GM13976 (cell line): ENCODE measurements around the gene LCN2.
A peak's percentile ranks its signal among the peaks of the same experiment; 100 is the strongest.

Experiments
- DNase-seq: peaks from one replicate; pipeline ENCODE4 v3.0.0; 2012; ENCODE audit warnings: low spot score
- CTCF ChIP-seq: IDR thresholded peaks from 2 replicates; pipeline ENCODE4 v1.5.1; 2012; ENCODE audit warnings: borderline replicate concordance, mild to moderate bottlenecking; ENCODE audit not compliant: insufficient read depth; ENCODE audit errors: extremely low read depth, missing control alignments, control extremely low read depth
- in situ Hi-C: fragments of 300-500 bp; cut with MboI; formaldehyde crosslinking; loops from one replicate; pipeline ENCODE4 v1.12.0; 2022; ENCODE audit warnings: low sequenced_read_pairs, mixed read lengths, inconsistent platforms; ENCODE audit not compliant: unreplicated experiment

Gene LCN2

GRCh38 chr9:128190516-128191405 lies 41.5 kb downstream of the LCN2 start:
- in situ Hi-C loops: no loop called here
- no peak for DNase-seq
- TF ChIP-seq CTCF: no peak

- TF ChIP-seq CTCF: peak; percentile 89
- in situ Hi-C loops: no loop called here
- DNase-seq: peak; percentile 95
Measured at GRCh38 chr9:128191406-128192046, 42.3 kb downstream of the LCN2 start, which contains the start of gene CIZ1. CIZ1 (minus strand) TSS chr9:128191572; CDS start chr9:128190857, 715 bp downstream.

GRCh38 chr9:128192601-128193371 lies 43.5 kb downstream of the LCN2 start:
- in situ Hi-C loops: no loop called here
- DNase-seq: peak; percentile 64
- TF ChIP-seq CTCF: peak; percentile 63

GRCh38 chr9:128193469-128194096 lies 44.3 kb downstream of the LCN2 start:
- no peak for DNase-seq
- TF ChIP-seq CTCF: no peak
- in situ Hi-C loops: no loop called here

- no peak for DNase-seq
- in situ Hi-C loops: no loop called here
- no peak for TF ChIP-seq CTCF
Measured at GRCh38 chr9:128201441-128202369, 52.5 kb downstream of the LCN2 start.
